Measurements from ENCODE around the gene ZNF148. TPM values are rescaled to one million over a fixed set of nuclear protein-coding genes. Genes with fewer than 3 reads are reported as not detected.
"Not testable (repeated sequence)": the region's sequence is repeated elsewhere in the genome, so short reads cannot be mapped to it uniquely, and the experiment has no call there.

The ZNF148 gene
- total RNA-seq, 1 experiment from 2014 or later = 55.8 TPM

GRCh38 chr3:125349055-125349454, 26.1 kb downstream of the ZNF148 start:
- no TSS peak for BruUV-seq (replicated peaks)
- Histone ChIP-seq H3K27ac (ENCODE audit: low read length) (no peak overlapping the region), H3K4me1 (ENCODE audit: control insufficient read depth, insufficient read depth, low read length) (no peaks in the 10 kb centered on the region; the same call in 1 of the 2 replicates), H3K27me3 (ENCODE audit: control insufficient read depth, insufficient read depth, low read length) (no peaks in the 10 kb centered on the region), H3K9me3 (ENCODE audit: control insufficient read depth, insufficient read depth, low read depth, low read length) (peaks cover 19% of the 10 kb centered on the region; the same call in 1 of the 2 replicates), H3K4me3 (ENCODE audit: low read depth in 2 of 2, low read length in 2 of 2) (no peak overlapping the region), H3K36me3 (ENCODE audit: control insufficient read depth, insufficient read depth, low read length) (no peaks in the 10 kb centered on the region)
- ChIA-PET POLR2A (interaction anchor here (0.5 kb wide), 1 partner anchor 247 kb away, joined by 8 read pairs; no protein-coding TSS in a partner anchor), CTCF (interaction anchor here (0.6 kb wide), 1 partner anchor 236 kb away, joined by 3 read pairs; no protein-coding TSS in a partner anchor)
- no peak for TF ChIP-seq REST (IDR thresholded peaks at IDR 0.05; ENCODE audit: insufficient read depth in 1 of 2, low read depth in 2 of 2, low read length in 1 of 2)
- no peak for TF ChIP-seq TCF7L2 (IDR thresholded peaks at IDR 0.05; ENCODE audit: low read depth, low read length)
- no peak for TF ChIP-seq SIN3A (IDR thresholded peaks at IDR 0.05; ENCODE audit: borderline replicate concordance, insufficient read depth, low read depth, low read length)
- ATAC-seq (no peak), DNase-seq (ENCODE audit: low read depth, low spot score) (no peak)
- in situ Hi-C loops (cut with HindIII; ENCODE audit: low pct_unique_long_range_greater_than_20kb, low sequenced_read_pairs) (no loop called here), intact Hi-C loops (cut with micrococcal nuclease; ENCODE audit: unreplicated experiment) (no loop called here)

GRCh38 chr3:125343367-125343766, 31.8 kb downstream of the ZNF148 start:
- DNase-seq (ENCODE audit: low read depth, low spot score); H3K36me3 ChIP-seq (ENCODE audit: control insufficient read depth, insufficient read depth, low read length); ATAC-seq; H3K4me3 ChIP-seq (ENCODE audit: low read depth in 2 of 2, low read length in 2 of 2); POLR2A ChIA-PET; BruUV-seq (replicated peaks); H3K27ac ChIP-seq (ENCODE audit: low read length); intact Hi-C loops (cut with micrococcal nuclease; ENCODE audit: unreplicated experiment); H3K27me3 ChIP-seq (ENCODE audit: control insufficient read depth, insufficient read depth, low read length); H3K4me1 ChIP-seq (ENCODE audit: control insufficient read depth, insufficient read depth, low read length); CTCF ChIA-PET; in situ Hi-C loops (cut with HindIII; ENCODE audit: low pct_unique_long_range_greater_than_20kb, low sequenced_read_pairs): not testable (repeated sequence)
- H3K9me3 ChIP-seq (ENCODE audit: control insufficient read depth, insufficient read depth, low read depth, low read length) = peaks cover 25% of the 10 kb centered on the region; the same call in 1 of the 2 replicates

GRCh38 chr3:125340121-125340520, 35.0 kb downstream of the ZNF148 start:
- POLR2A ChIA-PET = no interaction called here
- intact Hi-C loops (cut with micrococcal nuclease; ENCODE audit: unreplicated experiment) (no loop called here), in situ Hi-C loops (cut with HindIII; ENCODE audit: low pct_unique_long_range_greater_than_20kb, low sequenced_read_pairs) (no loop called here)
- Histone ChIP-seq H3K4me1 (ENCODE audit: control insufficient read depth, insufficient read depth, low read length) (peaks cover 8% of the 10 kb centered on the region; the same call in 1 of the 2 replicates), H3K27ac (ENCODE audit: low read length) (no peak overlapping the region), H3K27me3 (ENCODE audit: control insufficient read depth, insufficient read depth, low read length) (no peaks in the 10 kb centered on the region), H3K4me3 (ENCODE audit: low read depth in 2 of 2, low read length in 2 of 2) (no peak overlapping the region), H3K36me3 (ENCODE audit: control insufficient read depth, insufficient read depth, low read length) (no peaks in the 10 kb centered on the region), H3K9me3 (ENCODE audit: control insufficient read depth, insufficient read depth, low read depth, low read length) (peaks cover 11% of the 10 kb centered on the region; the same call in 1 of the 2 replicates)
- ATAC-seq = no peak
- CTCF ChIA-PET = no interaction called here
- BruUV-seq (replicated peaks) = no TSS peak
- DNase-seq (ENCODE audit: low read depth, low spot score) = no peak
- TF ChIP-seq REST (IDR thresholded peaks at IDR 0.05; ENCODE audit: insufficient read depth in 1 of 2, low read depth in 2 of 2, low read length in 1 of 2) = no peak
- TF ChIP-seq TCF7L2 (IDR thresholded peaks at IDR 0.05; ENCODE audit: low read depth, low read length) = no peak
- no peak for TF ChIP-seq SIN3A (IDR thresholded peaks at IDR 0.05; ENCODE audit: borderline replicate concordance, insufficient read depth, low read depth, low read length)
- no peak for TF ChIP-seq POLR2AphosphoS5 (IDR thresholded peaks at IDR 0.05; ENCODE audit: low read depth, low read length)
- TF ChIP-seq CTCF (IDR thresholded peaks at IDR 0.05) = no peak
